ENCODE results near the gene COL11A2. TPM values are rescaled to one million over a fixed set of nuclear protein-coding genes. Genes with fewer than 3 reads are reported as not detected.
A peak's percentile ranks its signal among the peaks of the same experiment; 100 is the strongest.

Gene COL11A2
- polyA plus RNA-seq, 1 donor from 2014 or later, result 9.8 TPM

- no peak overlapping the region for H3K9ac ChIP-seq (ENCODE audit: low read length)
- H4K20me1 ChIP-seq (ENCODE audit: insufficient read depth), result no peaks in the 10 kb centered on the region
- TF ChIP-seq EZH2 (IDR thresholded peaks at IDR 0.05; ENCODE audit: borderline replicate concordance, insufficient read depth, low read length, poor library complexity, severe bottlenecking), result peak; percentile 60
- no peak for TF ChIP-seq EP300 (conservative IDR thresholded peaks at IDR 0.05; ENCODE audit: poor library complexity, severe bottlenecking)
- no peaks in the 10 kb centered on the region for H3K79me2 ChIP-seq (replicated peaks; ENCODE audit: insufficient read depth, low read length)
- H3K9me2 ChIP-seq (ENCODE audit: insufficient read depth, low read length), result no peaks in the 10 kb centered on the region
- H2AFZ ChIP-seq (ENCODE audit: low read depth, low read length), result no peak overlapping the region
- H3K36me3 ChIP-seq (ENCODE audit: insufficient read depth, low read length), result peaks cover 8% of the 10 kb centered on the region
- no peak overlapping the region for H3K27ac ChIP-seq (ENCODE audit: low read length)
- H3K4me3 ChIP-seq (ENCODE audit: low read length), result no peak overlapping the region
- no peaks in the 10 kb centered on the region for H3K9me3 ChIP-seq (ENCODE audit: low read length)
- H3K27me3 ChIP-seq (ENCODE audit: insufficient read depth, low read depth, low read length), result peaks cover 17% of the 10 kb centered on the region
- H3K4me2 ChIP-seq (ENCODE audit: low read length), result no peak overlapping the region
- no peaks in the 10 kb centered on the region for H3F3A ChIP-seq (ENCODE audit: insufficient read depth, low read length, poor library complexity, severe bottlenecking)
Observed at GRCh38 chr6:33192671-33193602, 670 bp upstream of the COL11A2 start.

- TF ChIP-seq EZH2 (IDR thresholded peaks at IDR 0.05; ENCODE audit: borderline replicate concordance, insufficient read depth, low read length, poor library complexity, severe bottlenecking), result no peak
- TF ChIP-seq, protein P1, sequence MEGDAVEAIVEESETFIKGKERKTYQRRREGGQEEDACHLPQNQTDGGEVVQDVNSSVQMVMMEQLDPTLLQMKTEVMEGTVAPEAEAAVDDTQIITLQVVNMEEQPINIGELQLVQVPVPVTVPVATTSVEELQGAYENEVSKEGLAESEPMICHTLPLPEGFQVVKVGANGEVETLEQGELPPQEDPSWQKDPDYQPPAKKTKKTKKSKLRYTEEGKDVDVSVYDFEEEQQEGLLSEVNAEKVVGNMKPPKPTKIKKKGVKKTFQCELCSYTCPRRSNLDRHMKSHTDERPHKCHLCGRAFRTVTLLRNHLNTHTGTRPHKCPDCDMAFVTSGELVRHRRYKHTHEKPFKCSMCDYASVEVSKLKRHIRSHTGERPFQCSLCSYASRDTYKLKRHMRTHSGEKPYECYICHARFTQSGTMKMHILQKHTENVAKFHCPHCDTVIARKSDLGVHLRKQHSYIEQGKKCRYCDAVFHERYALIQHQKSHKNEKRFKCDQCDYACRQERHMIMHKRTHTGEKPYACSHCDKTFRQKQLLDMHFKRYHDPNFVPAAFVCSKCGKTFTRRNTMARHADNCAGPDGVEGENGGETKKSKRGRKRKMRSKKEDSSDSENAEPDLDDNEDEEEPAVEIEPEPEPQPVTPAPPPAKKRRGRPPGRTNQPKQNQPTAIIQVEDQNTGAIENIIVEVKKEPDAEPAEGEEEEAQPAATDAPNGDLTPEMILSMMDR (IDR thresholded peaks at IDR 0.05; ENCODE audit: poor library complexity, severe bottlenecking), result no peak
- TF ChIP-seq RAD21 (conservative IDR thresholded peaks at IDR 0.05), result no peak
- TF ChIP-seq POLR2AphosphoS5 (IDR thresholded peaks at IDR 0.05), result no peak
- TF ChIP-seq TAF1 (IDR thresholded peaks at IDR 0.05; ENCODE audit: low read depth), result no peak
- no peak for TF ChIP-seq SMC3 (conservative IDR thresholded peaks at IDR 0.05; ENCODE audit: poor library complexity)
- no peak for TF ChIP-seq EP300 (conservative IDR thresholded peaks at IDR 0.05; ENCODE audit: poor library complexity, severe bottlenecking)
- TF ChIP-seq REST (IDR thresholded peaks at IDR 0.05; ENCODE audit: borderline replicate concordance), result no peak
- no peak for TF ChIP-seq MXI1 (conservative IDR thresholded peaks at IDR 0.05; ENCODE audit: poor library complexity, severe bottlenecking)
- Histone ChIP-seq H3K4me3 (ENCODE audit: low read length) (no peak overlapping the region), H2AFZ (ENCODE audit: low read depth, low read length) (no peak overlapping the region), H3K9ac (ENCODE audit: low read length) (no peak overlapping the region), H3K36me3 (ENCODE audit: insufficient read depth, low read length) (peaks cover 8% of the 10 kb centered on the region), H3K9me3 (ENCODE audit: low read length) (no peaks in the 10 kb centered on the region), H3K4me2 (ENCODE audit: low read length) (no peak overlapping the region), H3K79me2 (replicated peaks; ENCODE audit: insufficient read depth, low read length) (no peaks in the 10 kb centered on the region), H4K20me1 (ENCODE audit: insufficient read depth) (no peaks in the 10 kb centered on the region), H3K27ac (ENCODE audit: low read length) (no peak overlapping the region), H3F3A (ENCODE audit: insufficient read depth, low read length, poor library complexity, severe bottlenecking) (no peaks in the 10 kb centered on the region), H3K9me2 (ENCODE audit: insufficient read depth, low read length) (no peaks in the 10 kb centered on the region), H3K27me3 (ENCODE audit: insufficient read depth, low read depth, low read length) (peaks cover 17% of the 10 kb centered on the region)
Observed at GRCh38 chr6:33191383-33192104, 723 bp downstream of the COL11A2 start.
